HCT116 (cell line): ENCODE results near the gene PLCG2. TPM values are rescaled to one million over a fixed set of nuclear protein-coding genes. Genes with fewer than 3 reads are reported as not detected.

Experiments used
- ATAC-seq: fragments of 200-7000 bp; cut with Tn5 transposase; 2 replicates; pipeline ENCODE4 v1.9.1; 2020; ENCODE audit warnings: mild to moderate bottlenecking, moderate library complexity
- BruUV-seq: library from RNA; stranded (reverse); fragments of 400-500 nt; replicated peaks from 2 replicates; lab custom pipeline; 2021; lab: Mats Ljungman, UMichigan
- CTCF ChIA-PET: fragments of 300-600 bp; sonication (Branson Sonifier 250); formaldehyde crosslinking; loops from one replicate; lab custom pipeline; 2021; ENCODE audit warnings: antibody characterized with exemption; lab: Charles Lee
- POLR2A ChIA-PET: fragments of 300-600, 350-600 bp; sonication (Branson Sonifier 250); formaldehyde crosslinking; loops from one replicate; lab custom pipeline; 2021; ENCODE audit warnings: antibody characterized with exemption; lab: Charles Lee
- RAD21 ChIA-PET, 2 experiments: fragments of 300-600 bp; sonication (Branson Sonifier 250); formaldehyde crosslinking; loops; one replicate each; lab custom pipeline; 2023; ENCODE audit warnings: low total read pairs in 2 of 2; ENCODE audit not compliant: uncharacterized antibody in 2 of 2, unreplicated experiment in 2 of 2, low non-redundant PET in 1 of 2; lab: Charles Lee
- DNase-seq: peaks from one replicate; pipeline ENCODE4 v3.0.0-alpha.2; 2010; ENCODE audit warnings: low read depth, low spot score
- H2AFZ ChIP-seq: fragments of 200-600 bp; shearing (Covaris generic), sonication (generic); 2 replicates; pipeline ENCODE4 v1.6.1; 2017; ENCODE audit warnings: low read depth, mixed run types, mixed read lengths, antibody characterized with exemption, low read length; ENCODE audit not compliant: poor library complexity, severe bottlenecking
- H3K27ac ChIP-seq: 2 replicates; pipeline ENCODE4 v1.5.1; 2012; ENCODE audit warnings: low read depth, low read length
- H3K27me3 ChIP-seq: fragments of 200-600 bp; sonication (generic); 2 replicates; pipeline ENCODE4 v1.6.1; 2016; ENCODE audit warnings: mixed run types, low read length, mixed read lengths; ENCODE audit not compliant: insufficient read depth
- H3K36me3 ChIP-seq, 2 experiments: fragments of 200-500 bp in 1 of 2; fragments of 200-600 bp in 1 of 2; sonication (Bioruptor generic) in 1 of 2; sonication (generic) in 1 of 2; 2 replicates each; pipeline versions ENCODE4 v1.5.1 to v1.6.1; 2014 to 2016; ENCODE audit warnings: low read length in 2 of 2, inconsistent platforms in 1 of 2, mixed read lengths in 1 of 2, mixed run types in 1 of 2; ENCODE audit not compliant: insufficient read depth in 2 of 2, control insufficient read depth in 1 of 2
- H3K4me1 ChIP-seq, 2 experiments: fragments of 200-600 bp in 1 of 2; sonication (generic) in 1 of 2; 2 replicates each; pipeline versions ENCODE4 v1.5.1 to v1.6.1; 2012 to 2017; ENCODE audit warnings: low read length in 2 of 2, inconsistent platforms in 1 of 2, mild to moderate bottlenecking in 1 of 2, mixed read lengths in 1 of 2, mixed run types in 1 of 2, moderate library complexity in 1 of 2; ENCODE audit not compliant: insufficient read depth in 2 of 2, control insufficient read depth in 1 of 2
- H3K4me2 ChIP-seq: fragments of 200-600 bp; sonication (generic); 2 replicates; pipeline ENCODE4 v1.6.1; 2017; ENCODE audit warnings: mixed run types, low read length, mixed read lengths
- H3K4me3 ChIP-seq, 2 experiments: fragments of 200-600 bp in 1 of 2; sonication (generic) in 1 of 2; replicated peaks in 1 of 2; 2 replicates each; pipeline ENCODE4 v1.5.1; 2011 to 2016; ENCODE audit warnings: low read length in 2 of 2, control low read depth in 1 of 2, low read depth in 1 of 2, mild to moderate bottlenecking in 1 of 2, mixed read lengths in 1 of 2, mixed run types in 1 of 2
- H3K79me2 ChIP-seq: fragments of 200-600 bp; sonication (generic); 2 replicates; pipeline ENCODE4 v1.6.1; 2017; ENCODE audit warnings: mild to moderate bottlenecking, mixed run types, low read length, moderate library complexity, mixed read lengths; ENCODE audit not compliant: insufficient read depth
- H3K9ac ChIP-seq: fragments of 200-600 bp; sonication (generic); 2 replicates; pipeline ENCODE4 v1.6.1; 2016; ENCODE audit warnings: low read length, mixed read lengths
- H3K9me2 ChIP-seq: fragments of 200-600 bp; sonication (generic), shearing (Covaris generic); 2 replicates; pipeline ENCODE4 v1.6.1; 2017; ENCODE audit warnings: mixed run types, mild to moderate bottlenecking, moderate library complexity; ENCODE audit not compliant: insufficient read depth
- H3K9me3 ChIP-seq, 2 experiments: fragments of 200-500 bp in 1 of 2; fragments of 200-600 bp in 1 of 2; sonication (Bioruptor generic) in 1 of 2; sonication (generic) in 1 of 2; 2 replicates each; pipeline ENCODE4 v1.6.1; 2014 to 2017; ENCODE audit warnings: low read length in 2 of 2, mixed read lengths in 2 of 2, inconsistent platforms in 1 of 2, low read depth in 1 of 2, mild to moderate bottlenecking in 1 of 2, mixed run types in 1 of 2, moderate library complexity in 1 of 2; ENCODE audit not compliant: control insufficient read depth in 1 of 2, insufficient read depth in 1 of 2
- H4K20me1 ChIP-seq: fragments of 200-600 bp; sonication (generic), shearing (Covaris generic); 2 replicates; pipeline ENCODE4 v1.6.1; 2017; ENCODE audit warnings: mixed run types, mild to moderate bottlenecking, moderate library complexity; ENCODE audit not compliant: insufficient read depth
- EGR1 ChIP-seq: IDR thresholded peaks from 2 replicates; pipeline ENCODE4 v1.6.1; 2012; ENCODE audit warnings: low read depth
- SIN3A ChIP-seq: IDR thresholded peaks from 2 replicates; pipeline ENCODE4 v1.6.1; 2012; ENCODE audit warnings: low read depth
- SRF ChIP-seq: IDR thresholded peaks from 2 replicates; pipeline ENCODE4 v1.6.1; 2012; ENCODE audit warnings: low read depth
- TCF7L2 ChIP-seq: IDR thresholded peaks from 2 replicates; pipeline ENCODE4 v1.7.0; 2011; ENCODE audit warnings: borderline replicate concordance, inconsistent platforms; ENCODE audit not compliant: insufficient read depth, insufficient read length; ENCODE audit errors: extremely low read depth
- intact Hi-C: fragments of 100-400 bp; cut with micrococcal nuclease; formaldehyde crosslinking; loops from 2 replicates; pipeline ENCODE4 v1.10.0; 2022
- total RNA-seq: library from RNA; stranded (reverse); gene quantifications from one replicate; pipeline ENCODE4 v1.2.1, GENCODE V29; 2021; ENCODE audit not compliant: unreplicated experiment
- TF ChIP-seq, protein P1 (sequence below): IDR thresholded peaks from 2 replicates; pipeline ENCODE4 v1.6.1; 2012
- TF ChIP-seq, protein P2 (sequence below): IDR thresholded peaks from 2 replicates; pipeline ENCODE4 v1.6.1; 2012; ENCODE audit warnings: low read depth

PLCG2 gene
- total RNA-seq, 1 experiment from 2014 or later: 31.2 TPM

DNA sequence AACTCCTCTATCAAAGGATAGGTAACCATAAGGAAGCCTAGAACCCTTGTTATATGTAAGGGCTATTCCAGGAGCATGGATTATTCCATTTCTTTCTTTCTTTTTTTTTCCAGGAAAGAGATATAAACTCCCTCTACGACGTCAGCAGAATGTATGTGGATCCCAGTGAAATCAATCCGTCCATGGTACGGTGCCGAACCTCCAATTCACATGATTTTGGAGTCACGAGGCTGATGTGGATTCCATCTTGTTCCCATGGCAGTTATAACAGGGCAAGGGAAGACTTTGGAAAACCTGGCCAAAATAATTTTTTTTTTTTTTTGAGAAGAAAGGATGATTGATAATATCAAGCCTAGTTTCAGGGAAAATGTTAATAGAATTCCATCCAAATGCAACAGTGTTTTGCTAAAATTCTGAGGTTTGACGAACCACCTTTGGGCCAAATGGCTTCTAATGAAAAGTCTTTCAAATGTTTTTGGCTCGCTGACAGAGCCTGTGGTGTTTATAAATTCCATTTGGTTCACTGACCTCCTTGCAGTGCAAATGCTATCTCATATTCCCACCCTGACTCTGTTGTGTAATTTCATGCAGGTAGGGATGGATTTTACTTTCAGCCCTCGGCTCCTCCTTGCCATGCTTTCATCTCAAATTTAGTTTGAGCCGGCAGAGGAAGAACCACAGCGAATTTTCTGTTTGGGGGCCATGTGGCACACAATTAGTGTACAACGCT lies 142.2 kb downstream of the PLCG2 start:
- Histone ChIP-seq H3K9ac (no peak overlapping the region), H3K36me3 (peaks cover 0 to 2% of the 10 kb centered on the region in 2 experiments; a peak in 1 of 4 replicates), H3K27ac (no peak overlapping the region), H3K4me1 (no peaks in the 10 kb centered on the region), H3K9me2 (no peaks in the 10 kb centered on the region), H3K4me2 (no peak overlapping the region), H4K20me1 (no peaks in the 10 kb centered on the region), H3K79me2 (no peaks in the 10 kb centered on the region), H2AFZ (no peak overlapping the region), H3K27me3 (no peaks in the 10 kb centered on the region), H3K9me3 (no peaks in the 10 kb centered on the region), H3K4me3 (no peak overlapping the region)
- TF ChIP-seq SRF (no peak), SIN3A (no peak), TCF7L2 (no peak), EGR1 (no peak)
- TF ChIP-seq, protein P1, sequence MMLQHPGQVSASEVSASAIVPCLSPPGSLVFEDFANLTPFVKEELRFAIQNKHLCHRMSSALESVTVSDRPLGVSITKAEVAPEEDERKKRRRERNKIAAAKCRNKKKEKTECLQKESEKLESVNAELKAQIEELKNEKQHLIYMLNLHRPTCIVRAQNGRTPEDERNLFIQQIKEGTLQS: no peak
- TF ChIP-seq, protein P2, sequence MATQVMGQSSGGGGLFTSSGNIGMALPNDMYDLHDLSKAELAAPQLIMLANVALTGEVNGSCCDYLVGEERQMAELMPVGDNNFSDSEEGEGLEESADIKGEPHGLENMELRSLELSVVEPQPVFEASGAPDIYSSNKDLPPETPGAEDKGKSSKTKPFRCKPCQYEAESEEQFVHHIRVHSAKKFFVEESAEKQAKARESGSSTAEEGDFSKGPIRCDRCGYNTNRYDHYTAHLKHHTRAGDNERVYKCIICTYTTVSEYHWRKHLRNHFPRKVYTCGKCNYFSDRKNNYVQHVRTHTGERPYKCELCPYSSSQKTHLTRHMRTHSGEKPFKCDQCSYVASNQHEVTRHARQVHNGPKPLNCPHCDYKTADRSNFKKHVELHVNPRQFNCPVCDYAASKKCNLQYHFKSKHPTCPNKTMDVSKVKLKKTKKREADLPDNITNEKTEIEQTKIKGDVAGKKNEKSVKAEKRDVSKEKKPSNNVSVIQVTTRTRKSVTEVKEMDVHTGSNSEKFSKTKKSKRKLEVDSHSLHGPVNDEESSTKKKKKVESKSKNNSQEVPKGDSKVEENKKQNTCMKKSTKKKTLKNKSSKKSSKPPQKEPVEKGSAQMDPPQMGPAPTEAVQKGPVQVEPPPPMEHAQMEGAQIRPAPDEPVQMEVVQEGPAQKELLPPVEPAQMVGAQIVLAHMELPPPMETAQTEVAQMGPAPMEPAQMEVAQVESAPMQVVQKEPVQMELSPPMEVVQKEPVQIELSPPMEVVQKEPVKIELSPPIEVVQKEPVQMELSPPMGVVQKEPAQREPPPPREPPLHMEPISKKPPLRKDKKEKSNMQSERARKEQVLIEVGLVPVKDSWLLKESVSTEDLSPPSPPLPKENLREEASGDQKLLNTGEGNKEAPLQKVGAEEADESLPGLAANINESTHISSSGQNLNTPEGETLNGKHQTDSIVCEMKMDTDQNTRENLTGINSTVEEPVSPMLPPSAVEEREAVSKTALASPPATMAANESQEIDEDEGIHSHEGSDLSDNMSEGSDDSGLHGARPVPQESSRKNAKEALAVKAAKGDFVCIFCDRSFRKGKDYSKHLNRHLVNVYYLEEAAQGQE: no peak
- CTCF ChIA-PET: no interaction called here
- no TSS peak for BruUV-seq
- ATAC-seq (no peak), DNase-seq (no peak)
- RAD21 ChIA-PET: no interaction called here
- POLR2A ChIA-PET: no interaction called here
- intact Hi-C loops: no loop called here
